ENCODE results near the gene ASB10. TPM values are rescaled to one million over a fixed set of nuclear protein-coding genes. Genes with fewer than 3 reads are reported as not detected.

The ASB10 gene
- total RNA-seq, 1 donor from 2014 or later: not detected

DNA sequence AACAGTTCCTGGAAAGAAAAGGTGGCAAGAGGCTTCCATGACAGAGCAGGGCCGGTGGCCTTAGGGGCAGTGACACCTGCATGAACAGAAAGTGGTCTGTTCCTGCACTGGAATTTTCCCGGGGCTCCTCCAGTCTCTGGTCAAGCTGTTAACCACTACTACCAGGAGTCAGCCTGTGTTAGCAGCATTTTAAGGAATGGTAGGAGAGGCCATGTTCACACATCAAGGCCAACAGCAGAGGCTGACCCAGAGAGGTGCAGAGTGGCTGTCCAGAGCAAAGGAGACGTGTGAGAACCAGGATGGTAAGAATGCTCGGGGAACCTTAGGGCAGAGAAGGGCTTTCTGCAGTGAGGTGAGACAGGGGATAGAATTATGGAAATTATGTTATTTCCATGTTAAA is 14.7 kb upstream of the ASB10 start:
- Mint-ChIP-seq H3K36me3 (ENCODE audit: unreplicated experiment) (no peaks in the 10 kb centered on the region), H3K9me3 (ENCODE audit: unreplicated experiment) (no peaks in the 10 kb centered on the region), H3K4me1 (ENCODE audit: unreplicated experiment) (no peaks in the 10 kb centered on the region), H3K4me3 (ENCODE audit: unreplicated experiment) (no peak overlapping the region), H3K27ac (ENCODE audit: unreplicated experiment) (no peak overlapping the region), H3K27me3 (ENCODE audit: unreplicated experiment) (peaks cover 38% of the 10 kb centered on the region)
- TF ChIP-seq, protein P1, sequence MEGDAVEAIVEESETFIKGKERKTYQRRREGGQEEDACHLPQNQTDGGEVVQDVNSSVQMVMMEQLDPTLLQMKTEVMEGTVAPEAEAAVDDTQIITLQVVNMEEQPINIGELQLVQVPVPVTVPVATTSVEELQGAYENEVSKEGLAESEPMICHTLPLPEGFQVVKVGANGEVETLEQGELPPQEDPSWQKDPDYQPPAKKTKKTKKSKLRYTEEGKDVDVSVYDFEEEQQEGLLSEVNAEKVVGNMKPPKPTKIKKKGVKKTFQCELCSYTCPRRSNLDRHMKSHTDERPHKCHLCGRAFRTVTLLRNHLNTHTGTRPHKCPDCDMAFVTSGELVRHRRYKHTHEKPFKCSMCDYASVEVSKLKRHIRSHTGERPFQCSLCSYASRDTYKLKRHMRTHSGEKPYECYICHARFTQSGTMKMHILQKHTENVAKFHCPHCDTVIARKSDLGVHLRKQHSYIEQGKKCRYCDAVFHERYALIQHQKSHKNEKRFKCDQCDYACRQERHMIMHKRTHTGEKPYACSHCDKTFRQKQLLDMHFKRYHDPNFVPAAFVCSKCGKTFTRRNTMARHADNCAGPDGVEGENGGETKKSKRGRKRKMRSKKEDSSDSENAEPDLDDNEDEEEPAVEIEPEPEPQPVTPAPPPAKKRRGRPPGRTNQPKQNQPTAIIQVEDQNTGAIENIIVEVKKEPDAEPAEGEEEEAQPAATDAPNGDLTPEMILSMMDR (IDR thresholded peaks at IDR 0.05): no peak
- DNase-seq (ENCODE audit: extremely low spot score, unreplicated experiment): no peak

- Mint-ChIP-seq H3K9me3 (ENCODE audit: unreplicated experiment) (no peaks in the 10 kb centered on the region), H3K27ac (ENCODE audit: unreplicated experiment) (no peak overlapping the region), H3K27me3 (ENCODE audit: unreplicated experiment) (peaks cover 34% of the 10 kb centered on the region), H3K4me3 (ENCODE audit: unreplicated experiment) (no peak overlapping the region), H3K36me3 (ENCODE audit: unreplicated experiment) (no peaks in the 10 kb centered on the region), H3K4me1 (ENCODE audit: unreplicated experiment) (no peaks in the 10 kb centered on the region)
- TF ChIP-seq, protein P1 (IDR thresholded peaks at IDR 0.05): no peak
- no peak for DNase-seq (ENCODE audit: extremely low spot score, unreplicated experiment)
These were observed 14.3 kb upstream of the ASB10 start for GRCh38 chr7:151201344-151201743.

GRCh38 chr7:151198945-151199848 is 12.1 kb upstream of the ASB10 start:
- TF ChIP-seq, protein P1 (IDR thresholded peaks at IDR 0.05): no peak
- H3K4me1 Mint-ChIP-seq (ENCODE audit: unreplicated experiment): no peaks in the 10 kb centered on the region
- peaks cover 40% of the 10 kb centered on the region for H3K27me3 Mint-ChIP-seq (ENCODE audit: unreplicated experiment)
- H3K9me3 Mint-ChIP-seq (ENCODE audit: unreplicated experiment): no peaks in the 10 kb centered on the region
- no peak overlapping the region for H3K4me3 Mint-ChIP-seq (ENCODE audit: unreplicated experiment)
- H3K27ac Mint-ChIP-seq (ENCODE audit: unreplicated experiment): no peak overlapping the region
- no peak for DNase-seq (ENCODE audit: extremely low spot score, unreplicated experiment)
- H3K36me3 Mint-ChIP-seq (ENCODE audit: unreplicated experiment): no peaks in the 10 kb centered on the region

- H3K4me1 Mint-ChIP-seq (ENCODE audit: unreplicated experiment): no peaks in the 10 kb centered on the region
- no peaks in the 10 kb centered on the region for H3K36me3 Mint-ChIP-seq (ENCODE audit: unreplicated experiment)
- no peaks in the 10 kb centered on the region for H3K9me3 Mint-ChIP-seq (ENCODE audit: unreplicated experiment)
- H3K27ac Mint-ChIP-seq (ENCODE audit: unreplicated experiment): no peak overlapping the region
- TF ChIP-seq, protein P1 (IDR thresholded peaks at IDR 0.05): no peak
- peaks cover 36% of the 10 kb centered on the region for H3K27me3 Mint-ChIP-seq (ENCODE audit: unreplicated experiment)
- no peak for DNase-seq (ENCODE audit: extremely low spot score, unreplicated experiment)
- no peak overlapping the region for H3K4me3 Mint-ChIP-seq (ENCODE audit: unreplicated experiment)
These were observed 10.9 kb upstream of the ASB10 start for GRCh38 chr7:151197932-151198331.

DNA sequence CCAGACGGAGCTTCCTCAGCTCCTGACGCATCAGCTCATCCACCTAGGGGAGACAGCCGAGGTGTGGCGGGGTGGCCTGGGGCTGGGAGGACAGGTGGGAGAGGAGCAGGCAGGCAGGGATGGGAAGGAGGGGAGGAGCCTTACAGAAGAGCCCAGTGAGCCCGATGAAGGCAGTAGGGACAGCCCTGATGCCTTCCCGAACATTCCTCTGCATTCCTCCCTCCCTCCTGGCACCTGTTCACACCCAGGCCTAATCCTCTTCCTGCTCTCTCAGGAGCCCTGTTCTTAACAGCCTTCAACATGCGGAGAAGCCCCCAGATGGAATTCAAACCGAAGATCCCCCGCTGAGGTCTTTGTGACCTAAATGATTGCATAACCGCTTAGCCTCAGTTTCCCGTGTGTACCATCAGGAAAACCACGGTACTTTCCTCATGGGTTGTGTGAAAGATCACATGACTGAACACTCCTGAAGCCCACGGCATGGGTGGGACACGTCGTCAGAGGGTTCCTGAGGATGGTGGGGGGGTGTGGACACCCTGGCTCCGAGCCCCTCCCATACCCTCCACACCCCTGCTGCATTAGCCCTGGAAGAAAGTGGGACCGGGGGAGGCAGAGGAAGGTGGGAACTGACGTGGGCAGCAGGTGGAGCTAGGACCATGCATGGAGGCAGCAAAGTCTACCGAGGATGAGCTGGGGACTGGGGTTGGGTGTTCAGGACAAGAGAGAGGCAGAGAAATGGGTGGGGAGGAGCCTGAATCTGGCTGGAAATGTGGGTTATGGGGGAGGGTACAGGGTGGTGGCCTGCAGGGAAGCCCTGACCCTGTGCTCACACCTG is 8.8 kb upstream of the ASB10 start:
- H3K4me3 Mint-ChIP-seq (ENCODE audit: unreplicated experiment): no peak overlapping the region
- peaks cover 19% of the 10 kb centered on the region for H3K27me3 Mint-ChIP-seq (ENCODE audit: unreplicated experiment)
- no peaks in the 10 kb centered on the region for H3K36me3 Mint-ChIP-seq (ENCODE audit: unreplicated experiment)
- H3K9me3 Mint-ChIP-seq (ENCODE audit: unreplicated experiment): no peaks in the 10 kb centered on the region
- TF ChIP-seq, protein P1 (IDR thresholded peaks at IDR 0.05): no peak
- no peaks in the 10 kb centered on the region for H3K4me1 Mint-ChIP-seq (ENCODE audit: unreplicated experiment)
- H3K27ac Mint-ChIP-seq (ENCODE audit: unreplicated experiment): no peak overlapping the region
- no peak for DNase-seq (ENCODE audit: extremely low spot score, unreplicated experiment)

All from osteocyte (in vitro differentiated cells).